22Rv1 (cell line): ENCODE data around the gene SHFL.

ENCODE experiments used
- ZFX ChIP-seq: fragments of 450-650 bp; IDR thresholded peaks from 2 replicates; pipeline ENCODE4 v1.6.1; 2017; ENCODE audit warnings: antibody characterized with exemption, borderline replicate concordance
- TF ChIP-seq, protein P1 (sequence below): fragments of 450-650 bp; IDR thresholded peaks from 2 replicates; pipeline ENCODE4 v1.5.1; 2017; ENCODE audit warnings: mild to moderate bottlenecking

DNA sequence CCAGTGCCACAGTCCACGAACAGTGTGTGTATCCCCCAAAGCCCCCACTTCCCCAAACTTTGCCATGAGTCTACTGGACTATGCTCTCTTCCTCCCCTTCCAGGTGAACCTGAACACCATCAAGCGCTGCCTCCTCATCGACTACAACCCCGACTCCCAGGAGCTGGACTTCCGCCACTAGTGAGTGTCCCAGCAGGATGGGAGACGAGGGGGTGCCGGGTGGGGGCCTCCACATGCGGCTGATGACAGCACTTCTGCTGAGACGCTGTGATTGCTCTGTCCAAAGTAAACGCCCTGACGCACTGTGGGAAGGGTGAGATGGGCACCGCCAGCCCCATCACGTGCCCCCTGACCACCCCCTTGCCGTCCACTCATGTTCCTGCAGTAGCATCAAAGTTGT lies 23.4 kb downstream of the SHFL start:
- TF ChIP-seq, protein P1, sequence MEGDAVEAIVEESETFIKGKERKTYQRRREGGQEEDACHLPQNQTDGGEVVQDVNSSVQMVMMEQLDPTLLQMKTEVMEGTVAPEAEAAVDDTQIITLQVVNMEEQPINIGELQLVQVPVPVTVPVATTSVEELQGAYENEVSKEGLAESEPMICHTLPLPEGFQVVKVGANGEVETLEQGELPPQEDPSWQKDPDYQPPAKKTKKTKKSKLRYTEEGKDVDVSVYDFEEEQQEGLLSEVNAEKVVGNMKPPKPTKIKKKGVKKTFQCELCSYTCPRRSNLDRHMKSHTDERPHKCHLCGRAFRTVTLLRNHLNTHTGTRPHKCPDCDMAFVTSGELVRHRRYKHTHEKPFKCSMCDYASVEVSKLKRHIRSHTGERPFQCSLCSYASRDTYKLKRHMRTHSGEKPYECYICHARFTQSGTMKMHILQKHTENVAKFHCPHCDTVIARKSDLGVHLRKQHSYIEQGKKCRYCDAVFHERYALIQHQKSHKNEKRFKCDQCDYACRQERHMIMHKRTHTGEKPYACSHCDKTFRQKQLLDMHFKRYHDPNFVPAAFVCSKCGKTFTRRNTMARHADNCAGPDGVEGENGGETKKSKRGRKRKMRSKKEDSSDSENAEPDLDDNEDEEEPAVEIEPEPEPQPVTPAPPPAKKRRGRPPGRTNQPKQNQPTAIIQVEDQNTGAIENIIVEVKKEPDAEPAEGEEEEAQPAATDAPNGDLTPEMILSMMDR: no peak
- no peak for TF ChIP-seq ZFX
